Esophagus squamous epithelium (tissue), 4 donors: ENCODE data around the gene DERA.

ENCODE experiments used
- POLR2A ChIP-seq, 4 donors: fragments of 450-650 bp; IDR thresholded peaks; one replicate each; pipeline ENCODE4 v1.6.1; 2017; ENCODE audit warnings: antibody characterized with exemption in 4 of 4, mild to moderate bottlenecking in 4 of 4, moderate library complexity in 3 of 4
- TF ChIP-seq, protein P1 (sequence below), 6 experiments: fragments of 450-650 bp in 4 of 6; fragments of 200-600 bp in 2 of 6; sonication (generic) in 2 of 6; IDR thresholded peaks; one replicate each; pipeline ENCODE4 v1.5.1; 2016 to 2019; ENCODE audit warnings: antibody characterized with exemption in 6 of 6, mild to moderate bottlenecking in 4 of 6, moderate library complexity in 4 of 6

DNA sequence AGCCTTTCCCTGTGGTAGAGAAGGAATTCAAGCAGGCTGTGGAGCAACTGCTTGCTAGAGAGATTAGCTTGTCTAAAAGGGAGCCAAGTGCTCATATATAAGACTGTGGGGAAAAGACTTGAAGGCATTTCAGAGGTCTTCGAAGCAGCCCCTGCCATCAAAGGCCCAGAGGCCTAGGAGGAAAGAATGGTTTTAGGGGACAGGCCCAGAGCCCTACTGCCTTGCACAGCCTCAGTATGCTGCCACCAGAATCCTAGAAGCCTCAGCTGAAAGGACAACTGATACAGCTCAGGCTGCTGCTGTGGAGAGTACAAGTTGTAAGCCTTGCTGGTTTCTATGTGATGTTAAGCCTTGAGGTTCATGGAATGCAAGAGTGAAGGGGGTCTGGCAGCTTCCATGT, 109.9 kb downstream of the DERA start:
- TF ChIP-seq, protein P1, sequence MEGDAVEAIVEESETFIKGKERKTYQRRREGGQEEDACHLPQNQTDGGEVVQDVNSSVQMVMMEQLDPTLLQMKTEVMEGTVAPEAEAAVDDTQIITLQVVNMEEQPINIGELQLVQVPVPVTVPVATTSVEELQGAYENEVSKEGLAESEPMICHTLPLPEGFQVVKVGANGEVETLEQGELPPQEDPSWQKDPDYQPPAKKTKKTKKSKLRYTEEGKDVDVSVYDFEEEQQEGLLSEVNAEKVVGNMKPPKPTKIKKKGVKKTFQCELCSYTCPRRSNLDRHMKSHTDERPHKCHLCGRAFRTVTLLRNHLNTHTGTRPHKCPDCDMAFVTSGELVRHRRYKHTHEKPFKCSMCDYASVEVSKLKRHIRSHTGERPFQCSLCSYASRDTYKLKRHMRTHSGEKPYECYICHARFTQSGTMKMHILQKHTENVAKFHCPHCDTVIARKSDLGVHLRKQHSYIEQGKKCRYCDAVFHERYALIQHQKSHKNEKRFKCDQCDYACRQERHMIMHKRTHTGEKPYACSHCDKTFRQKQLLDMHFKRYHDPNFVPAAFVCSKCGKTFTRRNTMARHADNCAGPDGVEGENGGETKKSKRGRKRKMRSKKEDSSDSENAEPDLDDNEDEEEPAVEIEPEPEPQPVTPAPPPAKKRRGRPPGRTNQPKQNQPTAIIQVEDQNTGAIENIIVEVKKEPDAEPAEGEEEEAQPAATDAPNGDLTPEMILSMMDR (IDR thresholded peaks at IDR 0.05), result no peak
- TF ChIP-seq POLR2A (IDR thresholded peaks at IDR 0.05), result no peak
